Measurements from ENCODE around the gene PPP4R4. TPM values are rescaled to one million over a fixed set of nuclear protein-coding genes. Genes with fewer than 3 reads are reported as not detected.
A peak's percentile ranks its signal among the peaks of the same experiment; 100 is the strongest.

Gene PPP4R4
- total RNA-seq, 1 donor from 2014 or later = 14.0 TPM

GRCh38 chr14:94135476-94135875, 38.6 kb upstream of the PPP4R4 start:
- H3K4me3 ChIP-seq (ENCODE audit: low read depth, low read length) = no peak overlapping the region
- TF ChIP-seq CTCF (IDR thresholded peaks at IDR 0.05; ENCODE audit: insufficient read depth, low read length, severe bottlenecking) = no peak
- H3K27me3 ChIP-seq (ENCODE audit: control insufficient read depth, insufficient read depth, low read length) = no peaks in the 10 kb centered on the region
- no peaks in the 10 kb centered on the region for H3K36me3 ChIP-seq (ENCODE audit: control insufficient read depth, insufficient read depth, low read length)
- FAIRE-seq (no peak), DNase-seq (ENCODE audit: low read depth) (no peak)

GRCh38 chr14:94136575-94137331, 37.4 kb upstream of the PPP4R4 start:
- peak; percentile 86 for FAIRE-seq
- TF ChIP-seq CTCF (IDR thresholded peaks at IDR 0.05; ENCODE audit: insufficient read depth, low read length, severe bottlenecking) = peak; percentile 98
- DNase-seq (ENCODE audit: low read depth) = peak; percentile 72
- Histone ChIP-seq H3K4me3 (ENCODE audit: low read depth, low read length) (no peak overlapping the region), H3K36me3 (ENCODE audit: control insufficient read depth, insufficient read depth, low read length) (no peaks in the 10 kb centered on the region), H3K27me3 (ENCODE audit: control insufficient read depth, insufficient read depth, low read length) (no peaks in the 10 kb centered on the region)

- no peak for FAIRE-seq
- no peaks in the 10 kb centered on the region for H3K27me3 ChIP-seq (ENCODE audit: control insufficient read depth, insufficient read depth, low read length)
Observed at GRCh38 chr14:94138251-94138650, 35.9 kb upstream of the PPP4R4 start.

GRCh38 chr14:94139006-94139405, 35.1 kb upstream of the PPP4R4 start:
- no peaks in the 10 kb centered on the region for H3K36me3 ChIP-seq (ENCODE audit: control insufficient read depth, insufficient read depth, low read length)
- DNase-seq (ENCODE audit: low read depth) = no peak
- no peak for TF ChIP-seq CTCF (IDR thresholded peaks at IDR 0.05; ENCODE audit: insufficient read depth, low read length, severe bottlenecking)

More at GRCh38 chr14:94138251-94138650, 35.9 kb upstream of the PPP4R4 start:
- H3K36me3 ChIP-seq (ENCODE audit: control insufficient read depth, insufficient read depth, low read length) = no peaks in the 10 kb centered on the region
- TF ChIP-seq CTCF (IDR thresholded peaks at IDR 0.05; ENCODE audit: insufficient read depth, low read length, severe bottlenecking) = no peak
- no peak overlapping the region for H3K4me3 ChIP-seq (ENCODE audit: low read depth, low read length)
- no peak for DNase-seq (ENCODE audit: low read depth)

GRCh38 chr14:94139421-94139820, 34.7 kb upstream of the PPP4R4 start:
- TF ChIP-seq CTCF (IDR thresholded peaks at IDR 0.05; ENCODE audit: insufficient read depth, low read length, severe bottlenecking) = no peak
- no peaks in the 10 kb centered on the region for H3K27me3 ChIP-seq (ENCODE audit: control insufficient read depth, insufficient read depth, low read length)
- no peak for FAIRE-seq
- no peak overlapping the region for H3K4me3 ChIP-seq (ENCODE audit: low read depth, low read length)
- DNase-seq (ENCODE audit: low read depth) = no peak
- no peaks in the 10 kb centered on the region for H3K36me3 ChIP-seq (ENCODE audit: control insufficient read depth, insufficient read depth, low read length)

More at GRCh38 chr14:94139006-94139405, 35.1 kb upstream of the PPP4R4 start:
- FAIRE-seq = peak; percentile 60
- no peak overlapping the region for H3K4me3 ChIP-seq (ENCODE audit: low read depth, low read length)
- H3K27me3 ChIP-seq (ENCODE audit: control insufficient read depth, insufficient read depth, low read length) = no peaks in the 10 kb centered on the region

GRCh38 chr14:94142247-94142646, 31.9 kb upstream of the PPP4R4 start:
- Histone ChIP-seq H3K27me3 (ENCODE audit: control insufficient read depth, insufficient read depth, low read length) (no peaks in the 10 kb centered on the region), H3K36me3 (ENCODE audit: control insufficient read depth, insufficient read depth, low read length) (no peaks in the 10 kb centered on the region), H3K4me3 (ENCODE audit: low read depth, low read length) (no peak overlapping the region)
- no peak for FAIRE-seq
- no peak for TF ChIP-seq CTCF (IDR thresholded peaks at IDR 0.05; ENCODE audit: insufficient read depth, low read length, severe bottlenecking)
- no peak for DNase-seq (ENCODE audit: low read depth)
